Immature natural killer cell (primary cell): Measurements from ENCODE around the gene GOLGA6L7. TPM values are rescaled to one million over a fixed set of nuclear protein-coding genes. Genes with fewer than 3 reads are reported as not detected.
"Not testable (repeated sequence)": the region's sequence is repeated elsewhere in the genome, so short reads cannot be mapped to it uniquely, and the experiment has no call there.

ENCODE experiments used
- DNase-seq, 3 donors: peaks; one replicate each; pipeline ENCODE4 v3.0.0; 2022; ENCODE audit warnings: mixed read lengths in 1 of 3
- H3K27ac Mint-ChIP-seq, 6 donors: one replicate each; pipeline ENCODE4 v1.8.0; 2020; ENCODE audit warnings: mixed read lengths in 6 of 6, mild to moderate bottlenecking in 5 of 6, inconsistent platforms in 4 of 6, moderate library complexity in 3 of 6
- H3K27me3 Mint-ChIP-seq, 3 donors: one replicate each; pipeline ENCODE4 v1.8.0; 2020 to 2021; ENCODE audit warnings: low read depth in 3 of 3, mild to moderate bottlenecking in 3 of 3, mixed read lengths in 3 of 3, moderate library complexity in 3 of 3, inconsistent platforms in 1 of 3
- H3K36me3 Mint-ChIP-seq, 3 donors: one replicate each; pipeline ENCODE4 v1.8.0; 2020; ENCODE audit warnings: mixed read lengths in 3 of 3, inconsistent platforms in 2 of 3, mild to moderate bottlenecking in 2 of 3
- H3K4me1 Mint-ChIP-seq, 2 donors: one replicate each; pipeline ENCODE4 v1.8.0; 2020; ENCODE audit warnings: inconsistent platforms in 2 of 2, mild to moderate bottlenecking in 2 of 2, mixed read lengths in 2 of 2, moderate library complexity in 1 of 2
- H3K4me3 Mint-ChIP-seq, 5 donors: one replicate each; pipeline ENCODE4 v1.8.0; 2020; ENCODE audit warnings: mild to moderate bottlenecking in 5 of 5, mixed read lengths in 5 of 5, inconsistent platforms in 3 of 5, moderate library complexity in 3 of 5
- H3K9me3 Mint-ChIP-seq, 6 donors: one replicate each; pipeline ENCODE4 v1.8.0; 2020; ENCODE audit warnings: mild to moderate bottlenecking in 6 of 6, mixed read lengths in 6 of 6, inconsistent platforms in 4 of 6, moderate library complexity in 3 of 6
- polyA plus RNA-seq, 3 donors: library from polyadenylated mRNA; unstranded; fragments of 300-500 nt; fragmentation: Illumina TruSeq; gene quantifications; one replicate each; pipeline ENCODE4 v1.2.3, GENCODE V29; 2021

Gene GOLGA6L7
- polyA plus RNA-seq, 3 donors from 2014 or later = not detected

- H3K27ac Mint-ChIP-seq, H3K4me1 Mint-ChIP-seq, H3K36me3 Mint-ChIP-seq, H3K9me3 Mint-ChIP-seq, DNase-seq, H3K27me3 Mint-ChIP-seq, H3K4me3 Mint-ChIP-seq: not testable (repeated sequence)
Measured at GRCh38 chr15:28808136-28808535, 40.3 kb downstream of the GOLGA6L7 start.

GRCh38 chr15:28800366-28800765, 48.1 kb downstream of the GOLGA6L7 start:
- not testable (repeated sequence) for H3K36me3 Mint-ChIP-seq, H3K4me3 Mint-ChIP-seq, DNase-seq, H3K9me3 Mint-ChIP-seq, H3K27me3 Mint-ChIP-seq, H3K27ac Mint-ChIP-seq, H3K4me1 Mint-ChIP-seq

GRCh38 chr15:28798234-28798633, 50.2 kb downstream of the GOLGA6L7 start:
- H3K27me3 Mint-ChIP-seq, DNase-seq, H3K36me3 Mint-ChIP-seq, H3K9me3 Mint-ChIP-seq, H3K27ac Mint-ChIP-seq, H3K4me1 Mint-ChIP-seq, H3K4me3 Mint-ChIP-seq: not testable (repeated sequence)

GRCh38 chr15:28794231-28794630, 54.2 kb downstream of the GOLGA6L7 start:
- not testable (repeated sequence) for H3K9me3 Mint-ChIP-seq, H3K4me1 Mint-ChIP-seq, H3K27me3 Mint-ChIP-seq, H3K4me3 Mint-ChIP-seq, H3K36me3 Mint-ChIP-seq, H3K27ac Mint-ChIP-seq
- DNase-seq = peak in 1 of 3 donors; percentile 4

Other genes with a start within 250 kb of the GOLGA6L7 start
- under 1 TPM in 2 of 3 donors, not detected in 1; 0.76 TPM for gene GOLGA8M, start 136.2 kb downstream of the GOLGA6L7 start, polyA plus RNA-seq
- 10 to 100 TPM; 24.4 to 68.7 (median 25.4) TPM for gene APBA2, start 37.3 kb upstream of the GOLGA6L7 start, polyA plus RNA-seq